ENCODE results near the gene UPF1.

- TF ChIP-seq, protein P1, sequence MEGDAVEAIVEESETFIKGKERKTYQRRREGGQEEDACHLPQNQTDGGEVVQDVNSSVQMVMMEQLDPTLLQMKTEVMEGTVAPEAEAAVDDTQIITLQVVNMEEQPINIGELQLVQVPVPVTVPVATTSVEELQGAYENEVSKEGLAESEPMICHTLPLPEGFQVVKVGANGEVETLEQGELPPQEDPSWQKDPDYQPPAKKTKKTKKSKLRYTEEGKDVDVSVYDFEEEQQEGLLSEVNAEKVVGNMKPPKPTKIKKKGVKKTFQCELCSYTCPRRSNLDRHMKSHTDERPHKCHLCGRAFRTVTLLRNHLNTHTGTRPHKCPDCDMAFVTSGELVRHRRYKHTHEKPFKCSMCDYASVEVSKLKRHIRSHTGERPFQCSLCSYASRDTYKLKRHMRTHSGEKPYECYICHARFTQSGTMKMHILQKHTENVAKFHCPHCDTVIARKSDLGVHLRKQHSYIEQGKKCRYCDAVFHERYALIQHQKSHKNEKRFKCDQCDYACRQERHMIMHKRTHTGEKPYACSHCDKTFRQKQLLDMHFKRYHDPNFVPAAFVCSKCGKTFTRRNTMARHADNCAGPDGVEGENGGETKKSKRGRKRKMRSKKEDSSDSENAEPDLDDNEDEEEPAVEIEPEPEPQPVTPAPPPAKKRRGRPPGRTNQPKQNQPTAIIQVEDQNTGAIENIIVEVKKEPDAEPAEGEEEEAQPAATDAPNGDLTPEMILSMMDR (conservative IDR thresholded peaks at IDR 0.05): no peak
- no peak for TF ChIP-seq EZH2 (IDR thresholded peaks at IDR 0.05; ENCODE audit: low read depth)
Measured at GRCh38 chr19:18913466-18913865, 81.7 kb downstream of the UPF1 start.
